KBM-7 (cell line): ENCODE data around the gene MYT1.
"Not testable (repeated sequence)": the region's sequence is repeated elsewhere in the genome, so short reads cannot be mapped to it uniquely, and the experiment has no call there.

Experiments used
- DNase-seq: peaks from one replicate; pipeline ENCODE4 v3.0.0-alpha.2; 2015
- in situ Hi-C: fragments of 300-500 bp; cut with MboI; formaldehyde crosslinking; loops from 2 replicates; pipeline ENCODE4 v1.14.3; 2020; ENCODE audit warnings: low sequenced_read_pairs, low pct_unique_long_range_greater_than_20kb, mixed read lengths

Gene MYT1

DNA sequence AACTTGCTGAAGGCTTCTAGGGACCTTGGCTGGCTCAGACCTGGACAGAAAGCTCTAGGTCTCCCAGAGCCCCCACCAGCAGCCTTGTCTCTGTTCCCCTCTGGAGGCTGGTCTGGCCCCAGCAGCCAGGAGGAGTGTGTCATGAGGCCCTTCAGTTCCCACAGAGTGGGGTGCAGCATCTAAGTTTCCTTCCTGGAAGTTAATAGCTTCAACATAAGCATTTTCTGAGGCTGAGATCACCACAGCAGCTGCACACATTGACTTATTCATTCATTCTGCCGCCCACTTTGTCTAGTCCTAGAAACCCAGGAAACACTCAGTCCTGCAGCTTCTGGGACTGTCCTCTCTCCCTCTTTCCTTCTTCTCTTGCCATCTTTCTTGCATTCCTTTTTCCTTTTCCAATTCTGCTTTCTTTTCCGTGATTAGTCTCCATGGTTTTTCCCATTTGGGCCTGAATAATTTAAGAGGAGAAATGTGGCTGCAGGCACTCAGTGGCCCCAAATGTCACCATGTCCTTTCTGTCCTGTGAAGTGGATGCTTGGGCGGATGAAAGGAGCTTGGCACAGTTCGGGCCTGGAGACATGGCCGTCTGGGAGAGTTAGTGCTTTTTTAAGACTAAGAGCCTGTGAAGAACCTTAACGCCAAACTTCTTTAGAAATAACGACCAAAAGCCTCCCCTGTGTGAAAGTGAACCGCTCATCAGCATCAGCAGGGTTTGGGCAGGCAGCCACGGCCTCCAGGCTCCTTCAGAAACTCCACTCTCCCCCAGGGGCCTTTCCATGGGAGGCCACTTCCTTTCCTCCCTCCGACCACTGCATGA, 60.3 kb downstream of the MYT1 start:
- in situ Hi-C loops, result no loop called here
- DNase-seq, result no peak

DNA sequence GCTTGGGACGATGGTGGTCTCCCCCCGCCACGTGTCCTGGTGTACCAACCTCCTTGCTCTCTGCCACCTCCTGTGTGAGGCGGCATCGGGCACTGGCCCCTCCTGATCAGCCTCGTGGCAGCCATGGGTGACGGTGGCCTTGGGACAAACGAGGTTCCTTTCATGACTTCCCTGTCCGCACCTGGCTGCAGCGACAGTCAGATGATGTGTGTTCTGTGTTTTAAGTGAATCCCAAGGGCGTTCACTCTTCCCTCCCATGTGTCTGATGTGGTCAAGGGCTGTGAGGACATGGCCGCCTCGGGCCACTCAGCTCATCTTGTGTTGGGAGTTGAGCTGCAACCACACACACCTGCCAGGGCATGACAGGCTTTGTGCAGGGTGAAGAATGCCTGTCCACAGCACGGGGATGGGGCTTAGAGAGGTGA, 60.9 kb downstream of the MYT1 start:
- in situ Hi-C loops, result no loop called here

DNA sequence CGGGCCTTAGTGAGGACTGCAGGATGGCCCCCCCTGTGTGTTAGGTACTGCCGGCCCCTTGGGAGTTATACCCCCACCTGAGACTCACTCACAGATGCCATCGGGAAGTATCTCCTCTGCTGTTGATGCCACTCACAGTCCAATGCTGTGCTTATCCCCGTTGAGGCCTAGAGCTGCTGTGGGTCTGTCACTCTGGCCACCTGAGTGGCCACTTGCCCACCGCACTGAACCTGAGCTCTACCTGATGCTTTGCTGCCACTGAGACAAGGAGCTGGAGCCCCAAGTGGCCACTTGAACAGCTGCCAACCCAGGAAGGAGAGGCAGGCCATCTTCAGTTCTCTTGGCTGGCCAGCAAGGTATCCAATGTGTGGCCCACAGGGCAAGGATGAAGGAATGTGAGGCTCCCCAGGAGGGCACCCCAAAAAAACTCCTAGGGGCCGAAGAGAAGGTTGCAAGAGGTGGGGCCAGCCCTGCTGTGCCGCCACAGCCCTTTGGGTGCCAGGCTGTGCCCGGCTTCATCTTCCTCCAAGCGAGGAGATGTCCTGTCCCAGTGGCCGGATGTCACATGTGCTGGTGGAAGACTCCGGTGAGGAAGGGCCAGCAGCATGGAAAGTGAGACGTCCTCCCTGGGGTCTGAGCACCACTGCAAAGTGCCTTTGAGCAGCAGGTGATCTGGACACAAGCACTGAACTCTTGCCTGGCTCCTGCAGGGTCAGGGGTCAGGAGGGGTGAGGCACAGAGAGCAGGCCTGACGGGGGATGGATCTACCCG, 61.8 kb downstream of the MYT1 start:
- in situ Hi-C loops, result no loop called here
- DNase-seq, result no peak

More for the DNA sequence above, 60.9 kb downstream of the MYT1 start:
- no peak for DNase-seq

DNA sequence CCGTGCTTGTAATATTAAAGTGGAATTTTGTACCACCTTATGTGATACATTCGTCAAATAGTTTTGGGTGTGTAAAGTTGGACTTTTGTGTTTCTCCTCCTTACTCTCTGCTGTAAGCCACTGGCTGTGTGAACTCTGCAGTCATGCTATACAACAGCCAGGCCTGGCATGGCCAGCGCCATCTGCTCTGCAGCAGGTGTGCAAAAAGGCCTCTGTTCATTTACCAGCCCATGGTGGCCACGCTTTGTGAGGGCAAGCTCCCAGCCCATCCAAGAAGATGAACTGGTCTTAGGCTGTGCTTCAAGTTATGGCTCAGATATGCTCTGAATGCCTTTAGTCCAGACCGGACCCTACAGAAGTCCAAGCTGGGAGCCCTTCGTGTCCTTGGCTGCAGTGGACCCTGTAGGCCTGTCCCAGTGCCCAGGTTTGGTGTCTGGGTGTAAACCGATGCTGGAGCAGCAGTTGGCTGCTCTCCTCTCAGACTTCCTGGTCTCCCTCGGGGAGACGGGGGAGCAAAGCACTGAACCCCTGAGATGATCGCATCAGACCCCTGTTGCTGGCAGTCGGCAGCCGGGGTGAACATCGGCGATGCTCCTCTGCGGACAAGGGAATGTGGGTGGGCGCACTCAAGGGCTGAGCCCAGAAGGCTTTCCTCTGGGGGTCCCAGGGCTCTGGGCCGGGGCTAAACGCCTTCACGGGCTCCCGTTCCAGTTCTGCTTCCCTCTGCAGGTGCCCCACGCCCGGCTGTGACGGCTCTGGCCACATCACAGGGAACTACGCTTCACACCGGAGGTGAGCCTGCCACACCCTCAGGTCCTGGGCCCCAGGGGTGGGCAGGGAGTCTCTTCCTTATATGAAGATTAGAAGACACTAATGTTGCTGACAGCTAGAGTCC, 62.7 kb downstream of the MYT1 start:
- in situ Hi-C loops, result no loop called here

DNA sequence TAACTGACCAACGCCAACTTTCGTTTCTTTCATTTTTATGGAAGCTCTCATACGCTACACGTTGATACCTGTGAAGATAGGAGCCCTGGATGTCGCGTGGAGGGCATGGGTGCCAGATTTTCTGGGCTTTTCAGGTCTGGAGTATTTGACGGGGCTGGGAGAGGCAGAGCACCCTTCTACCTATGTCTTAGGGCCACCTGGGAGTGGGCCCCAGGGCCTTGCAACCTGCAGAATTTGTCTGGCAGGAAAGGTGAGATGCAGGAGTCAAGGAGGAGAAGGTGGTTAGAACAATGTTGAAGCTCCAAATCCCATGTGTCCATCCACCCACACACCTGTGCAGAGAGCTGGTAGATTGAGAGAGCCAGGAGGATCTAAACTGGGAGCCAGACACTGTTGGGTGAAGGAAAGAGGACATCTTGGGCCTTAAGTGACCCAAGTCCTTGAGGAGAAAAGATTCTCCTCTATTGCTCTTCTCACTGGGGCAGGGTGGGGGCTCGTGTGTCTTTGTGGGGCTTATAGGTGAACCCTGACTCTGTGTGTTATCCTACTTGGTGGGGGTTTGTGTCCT, 63.9 kb downstream of the MYT1 start:
- in situ Hi-C loops, result no loop called here
- DNase-seq, result no peak

More for the DNA sequence above, 62.7 kb downstream of the MYT1 start:
- no peak for DNase-seq

DNA sequence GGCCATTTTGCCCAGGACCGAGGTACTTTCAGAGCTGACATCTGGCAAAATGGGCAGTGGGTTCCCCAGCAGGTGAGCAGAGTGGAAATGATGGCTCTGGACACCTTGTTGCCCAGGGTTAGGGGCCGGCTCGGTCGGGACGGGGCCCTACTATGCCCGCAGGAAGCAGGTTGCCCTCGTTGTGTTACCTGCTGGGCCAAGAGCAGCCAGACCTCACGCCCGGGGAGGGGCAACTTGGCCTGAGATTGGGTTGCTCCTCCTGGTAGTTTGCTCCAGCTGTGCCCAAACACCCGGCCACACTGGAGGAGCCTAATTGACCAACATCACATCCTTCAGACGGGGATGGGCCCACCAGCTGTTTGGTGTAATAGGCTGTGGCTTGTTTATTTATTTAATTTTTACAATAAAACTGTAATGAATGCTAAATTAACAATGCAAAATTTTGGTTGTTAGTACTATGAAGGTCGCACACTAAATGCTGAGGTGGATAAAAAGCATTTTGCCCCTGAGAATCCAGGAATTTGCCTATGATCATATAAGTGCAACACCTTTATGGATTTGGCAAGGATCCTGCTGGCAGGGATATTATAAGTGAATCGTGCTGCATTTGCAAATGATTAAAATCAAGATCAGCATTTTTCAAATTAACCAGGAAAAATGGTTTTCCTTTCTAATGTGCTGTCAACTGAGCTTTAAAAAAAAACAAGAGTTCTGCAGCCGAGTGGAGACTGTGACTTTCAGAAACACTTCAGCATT, 64.7 kb downstream of the MYT1 start:
- in situ Hi-C loops, result no loop called here
- DNase-seq, result no peak

DNA sequence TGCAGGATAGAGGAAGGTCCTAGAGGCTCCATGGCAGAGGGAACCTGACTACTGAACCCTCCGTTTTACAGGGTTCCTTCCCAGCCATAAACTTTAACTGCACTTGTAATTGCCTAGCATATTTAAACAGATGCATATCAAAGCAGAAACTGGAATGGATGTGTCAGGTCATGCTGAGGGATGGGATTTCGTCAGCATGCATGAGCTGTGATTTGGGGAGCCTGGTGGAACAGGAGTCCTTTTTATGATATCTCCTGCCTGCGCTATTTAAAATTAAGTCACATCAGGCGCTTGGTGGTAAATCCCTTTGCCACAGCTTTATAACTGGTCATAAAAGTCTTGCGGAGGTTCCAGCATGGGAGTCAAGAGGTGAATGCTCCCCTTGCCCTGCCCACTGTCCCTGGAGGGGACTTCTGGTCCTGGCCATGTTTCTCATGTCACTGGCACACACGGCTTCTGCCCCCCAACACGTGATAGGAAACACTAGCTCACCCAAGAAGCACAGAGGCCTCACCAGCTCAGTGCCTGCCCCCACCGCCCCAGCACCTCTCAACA, 65.3 kb downstream of the MYT1 start:
- DNase-seq, result no peak

DNA sequence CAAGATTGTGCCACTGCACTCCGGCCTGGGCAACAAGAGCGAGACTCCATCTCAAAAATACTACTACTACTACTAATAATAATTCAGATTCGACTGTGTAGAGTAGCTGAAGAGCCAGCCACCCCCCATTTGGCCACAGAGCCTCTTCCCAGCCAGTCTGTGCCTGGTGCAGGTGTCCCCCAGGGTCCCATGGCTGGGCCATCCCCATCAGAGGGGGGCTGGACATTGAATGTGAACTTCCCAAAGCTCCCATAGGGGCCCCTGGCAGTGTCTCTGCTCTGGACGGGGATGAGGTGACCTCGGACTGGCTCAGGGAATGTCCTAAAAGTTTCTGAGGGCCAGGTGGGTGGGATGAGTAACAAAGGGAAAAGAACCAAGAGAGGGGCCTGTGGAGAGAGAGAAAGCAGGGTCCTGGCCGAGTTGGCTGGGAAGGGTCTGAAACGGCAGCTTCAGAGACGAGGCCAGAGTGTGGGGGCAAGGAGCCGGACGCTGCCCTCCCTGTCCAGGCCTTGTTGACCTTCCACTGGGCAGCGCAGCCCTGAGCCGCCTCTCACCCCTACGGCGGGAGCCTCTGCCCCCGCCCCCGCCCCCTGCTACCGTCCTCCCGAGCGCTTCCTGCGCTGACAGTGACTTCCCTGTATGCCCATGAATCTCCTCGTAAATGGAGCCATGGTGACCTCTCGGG, 66.4 kb downstream of the MYT1 start:
- in situ Hi-C loops, result no loop called here
- no peak for DNase-seq

More for the DNA sequence above, 65.3 kb downstream of the MYT1 start:
- in situ Hi-C loops, result no loop called here

DNA sequence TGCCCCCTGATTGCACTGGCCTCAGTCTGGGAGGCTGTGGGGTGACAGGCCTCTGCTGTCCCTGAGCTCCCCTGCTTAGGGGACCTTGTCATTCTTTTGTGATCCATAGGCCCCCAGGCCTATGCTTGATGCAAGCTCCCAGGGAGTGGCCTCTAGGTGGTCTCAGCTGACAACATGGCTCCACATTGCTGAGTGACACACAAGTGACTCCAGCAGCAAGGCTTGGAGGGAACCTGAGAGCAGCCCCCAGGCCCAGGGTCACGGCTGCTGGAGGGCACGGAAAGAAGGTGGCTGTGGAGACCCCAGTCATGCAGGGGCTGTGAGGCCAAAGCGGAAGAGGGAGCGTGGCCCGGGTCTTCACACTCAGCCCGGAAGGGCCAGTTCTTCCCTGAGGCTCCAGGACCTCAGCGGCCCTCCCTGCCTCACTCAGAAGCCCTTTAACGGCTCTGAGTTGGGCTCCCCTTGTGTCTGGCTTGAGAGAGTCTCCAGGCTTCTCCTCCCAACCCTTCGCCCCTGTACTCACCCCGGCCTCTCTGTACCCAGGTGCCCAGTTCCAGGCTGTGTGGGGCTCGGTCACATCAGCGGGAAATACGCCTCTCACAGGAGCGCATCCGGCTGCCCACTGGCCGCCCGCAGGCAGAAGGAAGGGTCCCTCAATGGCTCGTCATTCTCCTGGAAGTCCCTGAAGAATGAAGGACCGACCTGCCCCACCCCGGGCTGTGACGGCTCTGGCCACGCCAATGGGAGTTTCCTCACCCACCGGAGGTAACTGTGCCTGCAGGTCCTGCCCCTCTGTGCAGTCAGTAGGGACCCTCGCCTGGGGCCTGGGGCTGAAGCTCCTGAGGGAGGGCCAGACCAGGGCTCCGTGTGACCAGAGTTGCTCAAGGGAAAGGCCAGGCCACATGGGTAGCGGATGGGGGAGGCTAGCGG, 67.6 kb downstream of the MYT1 start:
- in situ Hi-C loops, result no loop called here
- DNase-seq, result no peak

DNA sequence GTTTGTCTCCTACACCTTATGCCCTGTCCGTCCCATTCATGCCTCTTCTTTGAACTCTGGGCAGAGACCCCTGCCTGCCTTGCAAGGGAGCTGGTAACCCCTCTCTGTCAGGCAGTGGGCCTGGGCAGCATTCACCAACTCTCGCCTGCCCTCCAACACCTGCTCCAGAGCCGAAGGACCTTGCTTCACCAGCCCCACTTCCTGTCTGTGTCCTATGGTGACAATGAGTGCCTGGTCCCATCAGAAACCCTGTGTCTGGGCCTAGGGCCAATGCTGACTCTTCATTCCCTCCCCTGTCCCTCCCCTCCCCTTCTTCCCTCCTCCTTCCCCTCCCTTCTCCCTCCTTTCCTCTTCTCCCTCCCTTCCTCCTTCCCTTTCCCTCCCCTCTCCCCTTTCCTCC, 68.5 kb downstream of the MYT1 start:
- in situ Hi-C loops, result no loop called here
- DNase-seq, result no peak

DNA sequence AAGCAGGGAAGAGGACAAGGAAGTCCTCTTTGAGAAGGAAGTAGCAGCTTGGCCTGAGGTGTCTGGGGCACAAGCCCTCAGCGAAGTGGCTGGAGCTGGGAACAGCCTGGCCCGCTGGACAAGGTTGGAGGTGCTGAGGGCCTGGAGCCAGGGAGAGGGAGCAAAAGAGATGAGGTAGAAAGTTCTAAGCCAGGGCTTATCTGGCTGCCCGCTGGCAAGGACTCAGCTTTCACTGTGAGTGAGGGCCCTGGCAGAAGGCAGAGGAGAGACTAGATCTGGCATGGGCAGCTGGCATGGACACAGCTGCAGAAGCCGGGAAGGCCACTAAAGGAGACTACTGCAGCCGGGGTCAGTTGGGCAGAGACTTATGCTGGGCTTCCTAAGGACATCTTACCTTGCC, 69.5 kb downstream of the MYT1 start:
- DNase-seq, result no peak
- in situ Hi-C loops, result no loop called here

DNA sequence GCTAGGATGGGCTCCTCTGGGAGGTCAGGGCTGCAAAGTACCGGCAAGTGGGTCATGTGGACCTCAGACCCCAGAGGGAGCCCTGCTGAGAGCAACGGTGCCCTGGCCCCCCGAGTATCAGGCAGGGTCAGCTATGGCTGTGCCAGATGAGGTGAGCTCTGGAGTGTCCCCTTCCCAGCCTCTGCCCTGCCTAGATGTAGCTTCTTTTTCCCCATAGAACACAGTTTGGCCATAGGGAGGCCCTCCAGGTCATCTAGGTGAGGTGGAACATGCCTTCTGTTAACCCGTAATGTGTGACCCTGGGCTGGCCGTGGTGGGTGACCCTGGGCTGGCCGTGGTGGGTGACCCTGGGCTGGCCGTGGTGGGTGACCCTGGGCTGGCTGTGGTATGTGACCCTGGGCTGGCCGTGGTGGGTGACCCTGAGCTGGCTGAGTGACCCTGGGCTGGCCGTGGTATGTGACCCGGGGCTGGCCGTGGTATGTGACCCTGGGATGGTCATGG, 70.1 kb downstream of the MYT1 start:
- no peak for DNase-seq
- in situ Hi-C loops, result no loop called here

DNA sequence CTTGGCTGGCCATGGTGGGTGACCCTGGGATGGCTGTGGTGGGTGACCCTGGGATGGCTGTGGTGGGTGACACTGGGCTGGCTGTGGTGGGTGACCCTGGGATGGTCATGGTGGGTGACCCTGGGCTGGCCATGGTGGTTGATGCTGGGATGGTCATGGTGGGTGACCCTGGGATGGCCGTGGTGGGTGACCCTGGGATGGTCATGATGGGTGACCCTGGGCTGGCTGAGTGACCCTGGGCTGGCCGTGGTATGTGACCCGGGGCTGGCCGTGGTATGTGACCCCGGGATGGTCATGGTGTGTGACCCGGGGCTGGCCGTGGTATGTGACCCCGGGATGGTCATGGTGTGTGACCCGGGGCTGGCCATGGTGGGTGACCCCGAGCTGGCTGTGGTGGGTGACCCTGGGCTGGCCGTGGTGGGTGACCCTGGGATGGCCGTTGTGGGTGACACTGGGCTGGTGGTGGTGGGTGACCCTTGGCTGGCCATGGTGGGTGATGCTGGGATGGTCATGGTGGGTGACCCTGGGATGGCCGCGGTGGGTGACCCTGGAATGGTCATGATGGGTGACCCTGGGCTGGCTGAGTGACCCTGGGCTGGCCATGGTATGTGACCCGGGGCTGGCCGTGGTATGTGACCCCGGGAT, 70.8 kb downstream of the MYT1 start:
- in situ Hi-C loops, DNase-seq: not testable (repeated sequence)

DNA sequence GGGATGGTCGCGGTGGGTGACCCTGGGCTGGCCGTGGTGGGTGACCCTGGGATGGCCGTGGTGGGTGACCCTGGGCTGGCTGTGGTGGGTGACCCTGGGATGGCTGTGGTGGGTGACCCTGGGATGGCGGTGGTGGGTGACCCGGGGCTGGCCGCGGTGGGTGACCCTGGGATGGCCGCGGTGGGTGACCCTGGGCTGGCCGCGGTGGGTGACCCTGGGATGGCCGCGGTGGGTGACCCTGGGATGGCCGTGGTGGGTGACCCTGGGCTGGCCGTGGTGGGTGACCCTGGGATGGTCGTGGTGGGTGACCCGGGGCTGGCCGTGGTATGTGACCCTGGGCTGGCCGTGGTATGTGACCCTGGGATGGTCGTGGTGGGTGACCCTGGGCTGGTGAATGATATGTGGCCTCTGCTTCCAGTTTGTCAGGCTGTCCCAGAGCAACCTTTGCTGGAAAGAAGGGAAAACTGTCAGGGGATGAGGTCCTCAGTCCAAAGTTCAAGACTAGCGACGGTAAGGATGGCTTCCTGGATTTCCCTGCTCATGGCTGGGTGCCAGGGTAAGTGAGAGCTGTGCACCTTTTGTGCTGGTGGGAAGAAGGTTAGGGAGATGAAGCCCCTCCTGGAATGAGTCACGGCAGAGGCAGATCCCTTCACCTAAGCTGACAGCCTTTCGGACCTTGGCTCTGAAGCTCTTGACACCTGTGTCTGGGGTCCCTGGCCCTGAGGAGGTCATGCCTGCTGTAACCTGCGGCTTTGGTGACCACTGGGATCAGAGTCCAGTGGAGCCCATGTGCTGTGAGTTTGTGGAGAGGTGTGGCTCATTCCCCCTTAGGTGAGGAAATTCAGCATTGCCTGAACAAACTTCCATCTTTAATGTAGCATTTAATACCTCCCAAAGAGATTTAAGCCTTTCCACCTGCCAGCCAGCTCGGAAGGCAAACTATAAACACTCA, 72.2 kb downstream of the MYT1 start:
- no peak for DNase-seq
- in situ Hi-C loops, result no loop called here

DNA sequence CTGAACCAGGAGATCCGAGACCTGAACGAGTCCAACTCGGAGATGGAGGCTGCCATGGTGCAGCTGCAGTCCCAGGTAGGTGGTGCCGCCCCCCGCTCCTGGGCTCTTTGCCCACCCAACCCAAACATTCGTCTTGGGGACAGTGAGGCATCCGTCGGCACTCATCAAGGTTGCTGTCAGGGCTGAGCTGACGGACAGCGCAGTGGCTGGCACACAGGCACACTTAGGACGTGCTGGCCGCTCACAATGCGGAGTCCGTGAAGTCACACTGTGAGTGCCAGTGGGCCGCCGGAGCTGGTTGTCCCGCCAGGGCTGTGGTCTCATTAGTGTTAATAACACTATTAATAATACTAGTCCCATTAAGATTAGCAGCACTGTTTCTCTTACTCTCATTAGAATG, 73.1 kb downstream of the MYT1 start:
- in situ Hi-C loops, result no loop called here
- no peak for DNase-seq
